RWPE2 (cell line): Measurements from ENCODE around the gene F13B.

Experiments
- ATAC-seq: fragments of 200-7000 bp; cut with Tn5 transposase; 3 replicates; pipeline ENCODE4 v1.9.1; 2021; ENCODE audit warnings: low read depth
- DNase-seq: peaks from one replicate; pipeline ENCODE4 v3.0.0-alpha.2; 2020; ENCODE audit warnings: low spot score
- H3K27ac ChIP-seq: fragments of 450-650 bp; 2 replicates; pipeline ENCODE4 v1.5.1; 2017; ENCODE audit warnings: mild to moderate bottlenecking; ENCODE audit not compliant: poor library complexity, severe bottlenecking
- H3K27me3 ChIP-seq: fragments of 250-450 bp; sonication (Bioruptor Pico); 2 replicates; pipeline ENCODE4 v1.5.1; 2021; ENCODE audit warnings: mild to moderate bottlenecking, moderate library complexity; ENCODE audit not compliant: insufficient read depth, poor library complexity, severe bottlenecking
- H3K36me3 ChIP-seq: fragments of 250-450 bp; sonication (Bioruptor Pico); 2 replicates; pipeline ENCODE4 v1.5.1; 2020; ENCODE audit warnings: low read depth, mild to moderate bottlenecking, moderate library complexity
- H3K4me1 ChIP-seq: fragments of 250-450 bp; sonication (Bioruptor Pico); 2 replicates; pipeline ENCODE4 v1.5.1; 2021; ENCODE audit warnings: mild to moderate bottlenecking, moderate library complexity; ENCODE audit not compliant: insufficient read depth, poor library complexity, severe bottlenecking
- H3K4me3 ChIP-seq: fragments of 250-450 bp; sonication (Bioruptor Pico); 2 replicates; pipeline ENCODE4 v1.5.1; 2021; ENCODE audit warnings: mild to moderate bottlenecking, moderate library complexity; ENCODE audit not compliant: severe bottlenecking
- H3K9me3 ChIP-seq: fragments of 250-450 bp; sonication (Bioruptor Pico); 2 replicates; pipeline ENCODE4 v1.5.1; 2021; ENCODE audit warnings: mild to moderate bottlenecking, moderate library complexity; ENCODE audit not compliant: severe bottlenecking
- CTCF ChIP-seq: fragments of 450-650 bp; IDR thresholded peaks from one replicate; pipeline ENCODE4 v1.5.1; 2017; ENCODE audit warnings: mild to moderate bottlenecking, moderate library complexity; ENCODE audit not compliant: poor library complexity, severe bottlenecking

The F13B gene

GRCh38 chr1:197092491-197093023 lies 25.5 kb upstream of the F13B start:
- Histone ChIP-seq H3K27me3 (no peaks in the 10 kb centered on the region), H3K4me3 (no peak overlapping the region), H3K36me3 (peaks cover 98% of the 10 kb centered on the region), H3K27ac (peak overlapping the region; percentile 38), H3K9me3 (no peaks in the 10 kb centered on the region), H3K4me1 (peaks cover 8% of the 10 kb centered on the region)
- no peak for DNase-seq
- no peak for TF ChIP-seq CTCF
- no peak for ATAC-seq

DNA sequence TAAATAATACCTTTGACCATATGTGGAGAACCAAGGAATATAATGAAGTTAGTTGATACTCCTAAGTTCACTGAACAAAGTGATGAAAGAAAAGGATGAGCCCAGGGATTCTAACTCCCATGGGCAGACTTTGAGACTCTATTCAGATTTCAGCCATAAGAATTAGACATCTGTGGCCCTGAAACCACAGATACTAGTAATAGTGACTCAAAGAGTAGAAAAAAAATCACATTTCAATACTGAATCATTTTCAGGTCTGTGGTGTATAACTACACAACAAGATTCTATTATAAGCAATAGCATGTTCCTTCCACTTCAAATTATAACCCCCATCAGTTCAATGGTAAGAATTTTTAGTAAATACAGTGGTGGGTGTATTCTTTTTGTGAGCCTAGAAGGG lies 16.4 kb upstream of the F13B start:
- no peak for ATAC-seq
- Histone ChIP-seq H3K27ac (no peak overlapping the region), H3K4me3 (no peak overlapping the region), H3K4me1 (no peaks in the 10 kb centered on the region), H3K27me3 (no peaks in the 10 kb centered on the region), H3K36me3 (peaks cover 65% of the 10 kb centered on the region), H3K9me3 (peaks cover 8% of the 10 kb centered on the region)
- no peak for TF ChIP-seq CTCF
- DNase-seq: no peak

DNA sequence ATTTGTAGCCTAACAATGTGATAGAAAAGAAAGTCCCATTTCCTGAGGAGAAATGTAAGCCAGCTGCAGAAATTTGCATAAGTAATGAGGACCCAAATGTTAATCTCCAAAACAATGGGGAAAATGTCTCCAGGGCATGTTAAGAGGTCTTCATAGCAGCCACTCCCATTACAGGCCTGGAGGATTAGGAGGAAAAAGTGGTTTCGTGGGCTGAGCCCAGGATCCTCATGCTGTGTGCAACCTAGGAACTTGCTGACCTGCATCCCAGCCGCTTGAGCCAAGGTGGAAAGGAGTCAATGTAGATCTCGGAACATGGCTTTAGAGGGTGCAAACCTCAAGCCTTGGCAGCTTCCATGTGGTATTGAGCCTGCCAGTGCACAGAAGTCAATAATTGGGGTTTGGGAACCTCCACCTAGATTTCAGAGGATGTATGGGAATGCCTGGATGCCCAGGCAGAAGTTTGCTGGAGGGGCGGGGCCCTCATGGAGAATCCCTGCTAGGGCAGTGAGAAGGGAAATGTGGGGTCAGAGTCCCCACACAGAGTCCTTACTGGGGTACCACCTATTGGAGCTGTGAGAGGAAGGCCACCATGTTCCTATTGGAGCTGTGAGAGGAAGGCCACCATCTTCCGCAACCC lies 14.2 kb upstream of the F13B start:
- TF ChIP-seq CTCF: no peak
- no peak for ATAC-seq
- no peaks in the 10 kb centered on the region for H3K4me1 ChIP-seq
- H3K27me3 ChIP-seq: no peaks in the 10 kb centered on the region
- H3K27ac ChIP-seq: no peak overlapping the region
- H3K4me3 ChIP-seq: no peak overlapping the region
- peaks cover 42% of the 10 kb centered on the region for H3K36me3 ChIP-seq
- no peak for DNase-seq
- H3K9me3 ChIP-seq: peaks cover 8% of the 10 kb centered on the region

- H3K27ac ChIP-seq: no peak overlapping the region
- ATAC-seq (no peak), DNase-seq (no peak)
- H3K4me1 ChIP-seq: no peaks in the 10 kb centered on the region
- no peak overlapping the region for H3K4me3 ChIP-seq
- peaks cover 8% of the 10 kb centered on the region for H3K9me3 ChIP-seq
- TF ChIP-seq CTCF: no peak
- H3K36me3 ChIP-seq: peaks cover 33% of the 10 kb centered on the region
- H3K27me3 ChIP-seq: no peaks in the 10 kb centered on the region
These were observed 13.3 kb upstream of the F13B start for GRCh38 chr1:197080323-197080722.

DNA sequence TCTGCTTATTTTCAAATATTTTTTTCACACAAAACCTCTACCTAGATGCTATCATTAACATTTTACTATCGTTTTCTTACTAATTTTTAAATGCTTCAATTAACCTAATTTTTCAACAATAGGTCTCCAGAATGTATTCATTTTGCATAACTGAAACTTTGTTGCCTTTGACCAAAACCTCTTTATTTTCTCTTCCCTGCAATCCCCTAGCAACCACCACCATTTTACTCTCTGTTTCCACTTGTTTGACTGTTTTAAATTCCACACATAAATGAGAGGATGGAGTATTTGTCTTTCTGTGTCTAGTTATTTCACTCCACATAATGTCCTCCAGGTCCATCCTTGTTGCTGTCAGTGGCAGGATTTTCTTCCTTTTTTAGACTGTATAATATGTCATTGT lies 9.5 kb upstream of the F13B start:
- H3K4me3 ChIP-seq: no peak overlapping the region
- H3K27ac ChIP-seq: no peak overlapping the region
- DNase-seq (no peak), ATAC-seq (no peak)
- no peak for TF ChIP-seq CTCF
- H3K9me3 ChIP-seq: peaks cover 8% of the 10 kb centered on the region
- H3K36me3 ChIP-seq: no peaks in the 10 kb centered on the region
- H3K4me1 ChIP-seq: no peaks in the 10 kb centered on the region
- no peaks in the 10 kb centered on the region for H3K27me3 ChIP-seq
